K562 (cell line): ENCODE data around the gene SMG7. TPM values are rescaled to one million over a fixed set of nuclear protein-coding genes. Genes with fewer than 3 reads are reported as not detected.
A peak's percentile ranks its signal among the peaks of the same experiment; 100 is the strongest.

Source experiments
- BACH1 ChIP-seq: fragments of 200-800 bp; sonication (Bioruptor generic); IDR thresholded peaks from 2 replicates; pipeline ENCODE4 v1.6.1; 2016; ENCODE audit warnings: missing genetic modification characterization, missing compliant biosample characterization
- BCLAF1 ChIP-seq, 2 experiments: fragments of 450-650 bp in 1 of 2; IDR thresholded peaks; 2 replicates each; pipeline ENCODE4 v1.6.1; 2011 to 2017; ENCODE audit warnings: low read depth in 2 of 2, antibody characterized with exemption in 1 of 2, borderline replicate concordance in 1 of 2, low read length in 1 of 2, mild to moderate bottlenecking in 1 of 2, mixed read lengths in 1 of 2; ENCODE audit not compliant: control insufficient read depth in 1 of 2
- EWSR1 ChIP-seq: fragments of 450-650 bp; IDR thresholded peaks from 2 replicates; pipeline ENCODE4 v1.6.1; 2018; ENCODE audit warnings: borderline replicate concordance, mild to moderate bottlenecking, low read depth, moderate library complexity; ENCODE audit not compliant: partially characterized antibody
- FIP1L1 ChIP-seq: fragments of 200-400 bp; formaldehyde crosslinking; IDR thresholded peaks from 2 replicates; pipeline ENCODE4 v1.6.1; 2018; ENCODE audit warnings: mild to moderate bottlenecking, low read depth, low read length; ENCODE audit not compliant: poor library complexity, severe bottlenecking
- FOXJ3 ChIP-seq: sonication (generic); formaldehyde crosslinking; IDR thresholded peaks from 2 replicates; pipeline ENCODE4 v1.4.0; 2020; ENCODE audit warnings: mild to moderate bottlenecking, missing genetic modification reagents
- IRF1 ChIP-seq: sonication (generic); formaldehyde crosslinking; IDR thresholded peaks from 2 replicates; pipeline ENCODE4 v1.8.0; 2022; ENCODE audit warnings: missing genetic modification reagents, mild to moderate bottlenecking, borderline replicate concordance
- MAFG ChIP-seq: fragments of 450-650 bp; conservative IDR thresholded peaks from 2 replicates; pipeline ENCODE4 v1.6.1; 2016; ENCODE audit warnings: missing genetic modification characterization, missing compliant biosample characterization
- MYNN ChIP-seq, 2 experiments: sonication (generic); formaldehyde crosslinking in 1 of 2; IDR thresholded peaks; 2 replicates each; pipeline versions ENCODE4 v1.5.0 to v1.6.1; 2016 to 2020; ENCODE audit warnings: antibody characterized with exemption in 1 of 2, missing genetic modification reagents in 1 of 2
- NFE2L1 ChIP-seq: fragments of 450-650 bp; IDR thresholded peaks from 2 replicates; pipeline ENCODE4 v1.6.1; 2016; ENCODE audit warnings: missing genetic modification characterization, low read depth, mild to moderate bottlenecking, missing compliant biosample characterization, moderate library complexity, borderline replicate concordance
- PTTG1 ChIP-seq: fragments of 450-650 bp; IDR thresholded peaks from 2 replicates; pipeline ENCODE4 v1.6.1; 2016; ENCODE audit warnings: low read depth, mild to moderate bottlenecking, missing genetic modification characterization, missing compliant biosample characterization
- RBFOX2 ChIP-seq: fragments of 200-400 bp; formaldehyde crosslinking; IDR thresholded peaks from 2 replicates; pipeline ENCODE4 v1.6.1; 2017; ENCODE audit warnings: low read depth, mild to moderate bottlenecking, low read length, moderate library complexity
- RFX5 ChIP-seq: IDR thresholded peaks from 2 replicates; pipeline ENCODE4 v1.6.1; 2011; ENCODE audit warnings: low read depth, mild to moderate bottlenecking, improper control_type of control experiment, low read length
- TAF15 ChIP-seq: fragments of 200-400 bp; formaldehyde crosslinking; IDR thresholded peaks from 2 replicates; pipeline ENCODE4 v1.6.1; 2017; ENCODE audit warnings: mild to moderate bottlenecking, low read depth, low read length, moderate library complexity
- ZNF143 ChIP-seq: sonication (generic); formaldehyde crosslinking; IDR thresholded peaks from 2 replicates; pipeline ENCODE4 v1.9.0; 2022; ENCODE audit warnings: mild to moderate bottlenecking, missing genetic modification reagents
- ZNF609 ChIP-seq: sonication (generic); formaldehyde crosslinking; IDR thresholded peaks from 2 replicates; pipeline ENCODE4 v1.8.1; 2023; ENCODE audit warnings: missing genetic modification reagents, mild to moderate bottlenecking, borderline replicate concordance
- polyA plus RNA-seq, 8 experiments: library from polyadenylated mRNA; depleted of rRNA in 4 of 8; stranded (reverse) in 5 of 8; unstranded in 3 of 8; fragments of >200 nt; fragmentation: Nextera tagmentation in 2 of 8; fragmentation: Illumina TruSeq in 1 of 8; extraction: Ambion mirVana in 2 of 8; extraction: Trizol in 1 of 8; gene quantifications; 2 replicates each; pipeline versions ENCODE4 v1.2.1 to v1.2.3, GENCODE V29; 2011 to 2014; ENCODE audit warnings: inconsistent platforms in 1 of 8, missing spikeins in 1 of 8
- total RNA-seq, 7 experiments: library from RNA; depleted of rRNA in 6 of 7; stranded (reverse); fragments of >200 nt in 6 of 7; fragmentation: Illumina TruSeq in 2 of 7; extraction: Trizol in 2 of 7; gene quantifications; 2 replicates each; pipeline versions ENCODE4 v1.2.1 to v1.2.3, GENCODE V29; 2011 to 2021; ENCODE audit warnings: low replicate concordance in 1 of 7

SMG7 gene
- total and polyA plus RNA-seq, 9 of the 15 experiments (the other 6 are each of a cell fraction or from before 2014, with no cell fraction given) = 12.4 to 74.6 (median 29.0) TPM

GRCh38 chr1:183471743-183472487, 384 bp upstream of the SMG7 start (continued):
- no peak for TF ChIP-seq ZNF143 (CRISPR knock-in tag)
- no peak for TF ChIP-seq NFE2L1 (tag)
- TF ChIP-seq FIP1L1 = no peak
- 0 out of 2 replicates have a peak, but pooled peaks have one; percentile 30 for TF ChIP-seq RFX5
- peak in 1 of 2 experiments; percentile 97; a peak in 2 of 4 replicates for TF ChIP-seq BCLAF1 (IDR thresholded peaks at IDR 0.05; ENCODE audit: borderline replicate concordance in 1 of 2, control insufficient read depth in 1 of 2, low read depth in 2 of 2, low read length in 1 of 2)
- no peak for TF ChIP-seq MAFG (tag)
- TF ChIP-seq MYNN (IDR thresholded peaks at IDR 0.05) = peak; percentile 97; the same call in 1 of the 2 replicates
- TF ChIP-seq MYNN (CRISPR knock-in tag; IDR thresholded peaks at IDR 0.05) = no peak
- no peak for TF ChIP-seq TAF15
- TF ChIP-seq PTTG1 (tag) = no peak
- TF ChIP-seq ZNF609 = peak; percentile 95; the same call in 1 of the 2 replicates
- TF ChIP-seq IRF1 (CRISPR knock-in tag) = no peak
- no peak for TF ChIP-seq BACH1 (tag)
- peak; percentile 83 for TF ChIP-seq FOXJ3 (CRISPR knock-in tag)
- TF ChIP-seq EWSR1 = no peak
- TF ChIP-seq RBFOX2 = peak; percentile 61
